GM23338 (cell line): ENCODE results near the gene HTT. TPM values are rescaled to one million over a fixed set of nuclear protein-coding genes. Genes with fewer than 3 reads are reported as not detected.

Experiments used
- ATAC-seq: fragments of 200-7000 bp; cut with Tn5 transposase; 3 replicates; pipeline ENCODE4 v1.9.1; 2020
- DNase-seq: peaks from one replicate; pipeline ENCODE4 v3.0.0-alpha.2; 2015; ENCODE audit warnings: low spot score
- H2AFZ ChIP-seq: fragments of 200-600 bp; sonication (generic); 2 replicates; pipeline ENCODE4 v1.8.0; 2016; ENCODE audit warnings: antibody characterized with exemption, mild to moderate bottlenecking, moderate library complexity
- H3F3A ChIP-seq: fragments of 200-600 bp; sonication (generic); replicated peaks from 2 replicates; pipeline ENCODE4 v1.8.0; 2017; ENCODE audit warnings: antibody characterized with exemption, mixed run types, low read depth
- H3K27ac ChIP-seq: fragments of 200-600 bp; sonication (generic); 2 replicates; pipeline ENCODE4 v1.6.1; 2016; ENCODE audit warnings: low read depth
- H3K27me3 ChIP-seq: fragments of 200-600 bp; sonication (generic); 2 replicates; pipeline ENCODE4 v1.8.0; 2016; ENCODE audit warnings: mild to moderate bottlenecking, mixed run types, moderate library complexity; ENCODE audit not compliant: insufficient read depth
- H3K36me3 ChIP-seq: fragments of 200-600 bp; sonication (generic); 2 replicates; pipeline ENCODE4 v1.8.0; 2016; ENCODE audit warnings: mild to moderate bottlenecking; ENCODE audit not compliant: insufficient read depth
- H3K4me1 ChIP-seq: fragments of 200-600 bp; sonication (generic); 2 replicates; pipeline ENCODE4 v1.8.0; 2016; ENCODE audit warnings: mild to moderate bottlenecking, moderate library complexity; ENCODE audit not compliant: insufficient read depth
- H3K4me2 ChIP-seq: fragments of 200-600 bp; sonication (generic); 2 replicates; pipeline ENCODE4 v1.7.1; 2017; ENCODE audit warnings: mixed run types
- H3K4me3 ChIP-seq: fragments of 200-600 bp; sonication (generic); 2 replicates; pipeline ENCODE4 v1.6.1; 2016; ENCODE audit warnings: mixed run types
- H3K79me2 ChIP-seq: fragments of 200-600 bp; sonication (generic); replicated peaks from 2 replicates; pipeline ENCODE4 v1.8.0; 2017; ENCODE audit warnings: mild to moderate bottlenecking; ENCODE audit not compliant: insufficient read depth
- H3K9me2 ChIP-seq: fragments of 200-600 bp; sonication (generic); 2 replicates; pipeline ENCODE4 v1.8.0; 2017; ENCODE audit not compliant: insufficient read depth
- H4K20me1 ChIP-seq: fragments of 200-600 bp; sonication (generic); replicated peaks from 2 replicates; pipeline ENCODE4 v1.8.0; 2017; ENCODE audit warnings: mild to moderate bottlenecking; ENCODE audit not compliant: insufficient read depth
- H3K27ac Mint-ChIP-seq: 2 replicates; pipeline ENCODE4 v1.8.0; 2020; ENCODE audit warnings: inconsistent platforms, mild to moderate bottlenecking, moderate library complexity, mixed read lengths
- H3K27me3 Mint-ChIP-seq: 3 replicates; pipeline ENCODE4 v1.8.0; 2022; ENCODE audit warnings: low read depth, mild to moderate bottlenecking, moderate library complexity, mixed read lengths, inconsistent platforms; ENCODE audit not compliant: insufficient read depth, poor library complexity
- H3K36me3 Mint-ChIP-seq: 3 replicates; pipeline ENCODE4 v1.8.0; 2021; ENCODE audit warnings: low read depth, mild to moderate bottlenecking, inconsistent platforms, moderate library complexity, mixed read lengths
- H3K4me1 Mint-ChIP-seq: 3 replicates; pipeline ENCODE4 v1.8.0; 2020; ENCODE audit warnings: mild to moderate bottlenecking, inconsistent platforms, mixed read lengths
- H3K4me3 Mint-ChIP-seq: 3 replicates; pipeline ENCODE4 v1.8.0; 2021; ENCODE audit warnings: moderate library complexity, mild to moderate bottlenecking, inconsistent platforms, mixed read lengths
- H3K9me3 Mint-ChIP-seq: 3 replicates; pipeline ENCODE4 v1.8.0; 2020; ENCODE audit warnings: moderate library complexity, mild to moderate bottlenecking, inconsistent platforms, mixed read lengths
- CREB1 ChIP-seq: fragments of 250-450 bp; sonication (Bioruptor Pico); IDR thresholded peaks from 2 replicates; pipeline ENCODE4 v1.5.0; 2020; ENCODE audit warnings: low read depth, mild to moderate bottlenecking, moderate library complexity
- CTCF ChIP-seq, 2 experiments: fragments of 200-600 bp in 1 of 2; sonication (generic) in 1 of 2; conservative IDR thresholded peaks; 2 replicates each; pipeline versions ENCODE4 v1.5.1 to v1.6.1; 2016 to 2017; ENCODE audit warnings: antibody characterized with exemption in 2 of 2, low read depth in 2 of 2, mild to moderate bottlenecking in 2 of 2, moderate library complexity in 1 of 2
- EZH2phosphoT487 ChIP-seq: fragments of 200-600 bp; sonication (generic); IDR thresholded peaks from one replicate; pipeline ENCODE4 v1.8.1; 2018; ENCODE audit warnings: antibody characterized with exemption; ENCODE audit not compliant: unreplicated experiment
- JUNB ChIP-seq: IDR thresholded peaks from one replicate; pipeline ENCODE4 v1.6.1; 2016; ENCODE audit warnings: antibody characterized with exemption; ENCODE audit not compliant: unreplicated experiment
- NANOG ChIP-seq: IDR thresholded peaks from 2 replicates; pipeline ENCODE4 v1.6.1; 2016; ENCODE audit warnings: antibody characterized with exemption, borderline replicate concordance
- POLR2AphosphoS5 ChIP-seq: IDR thresholded peaks from 2 replicates; pipeline ENCODE4 v1.6.1; 2016; ENCODE audit warnings: antibody characterized with exemption, low read depth
- STAT1 ChIP-seq: IDR thresholded peaks from one replicate; pipeline ENCODE4 v1.6.1; 2016; ENCODE audit warnings: antibody characterized with exemption; ENCODE audit not compliant: unreplicated experiment
- ZNF114 ChIP-seq: fragments of 250-450 bp; sonication (Bioruptor Pico); IDR thresholded peaks from 2 replicates; pipeline ENCODE4 v1.5.0; 2020; ENCODE audit warnings: mild to moderate bottlenecking, moderate library complexity
- ZNF331 ChIP-seq: fragments of 250-450 bp; sonication (Bioruptor Pico); IDR thresholded peaks from 2 replicates; pipeline ENCODE4 v1.5.0; 2020; ENCODE audit warnings: low read depth, mild to moderate bottlenecking, moderate library complexity
- ZNF462 ChIP-seq: fragments of 250-450 bp; sonication (Bioruptor Pico); IDR thresholded peaks from 2 replicates; pipeline ENCODE4 v1.5.0; 2020; ENCODE audit warnings: mild to moderate bottlenecking, moderate library complexity
- polyA plus RNA-seq: library from polyadenylated mRNA; unstranded; fragments of >200 nt; fragmentation: Nextera tagmentation; extraction: Ambion mirVana; gene quantifications from 2 replicates; pipeline ENCODE4 v1.2.1, GENCODE V29; 2016
- total RNA-seq: library from RNA; depleted of rRNA; stranded (reverse); fragments of >200 nt; shearing (Covaris generic); gene quantifications from 2 replicates; pipeline ENCODE4 v1.2.3, GENCODE V29; 2014
- TF ChIP-seq, protein P1 (sequence below): IDR thresholded peaks from 2 replicates; pipeline ENCODE4 v1.6.1; 2016; ENCODE audit warnings: antibody characterized with exemption

Gene HTT
- total and polyA plus RNA-seq, 2 experiments from 2014 or later: 26.6 to 67.7 TPM

- Histone ChIP-seq H3K4me1 (no peaks in the 10 kb centered on the region), H3K4me3 (no peak overlapping the region), H3K27me3 (no peaks in the 10 kb centered on the region), H3K27ac (no peak overlapping the region), H3K4me2 (no peak overlapping the region), H3K9me2 (no peaks in the 10 kb centered on the region), H2AFZ (no peak overlapping the region), H4K20me1 (peaks cover 11% of the 10 kb centered on the region; the same call in 1 of the 2 replicates), H3F3A (no peaks in the 10 kb centered on the region), H3K79me2 (no peaks in the 10 kb centered on the region), H3K36me3 (peaks cover 24% of the 10 kb centered on the region)
- peaks cover 78% of the 10 kb centered on the region for H3K36me3 Mint-ChIP-seq
- DNase-seq: no peak
- H3K27me3 Mint-ChIP-seq: peaks cover 5% of the 10 kb centered on the region
- H3K9me3 Mint-ChIP-seq: no peaks in the 10 kb centered on the region
- H3K4me1 Mint-ChIP-seq: no peaks in the 10 kb centered on the region
- ATAC-seq: no peak
- no peak overlapping the region for H3K4me3 Mint-ChIP-seq
- H3K27ac Mint-ChIP-seq: no peak overlapping the region
- TF ChIP-seq, protein P1, sequence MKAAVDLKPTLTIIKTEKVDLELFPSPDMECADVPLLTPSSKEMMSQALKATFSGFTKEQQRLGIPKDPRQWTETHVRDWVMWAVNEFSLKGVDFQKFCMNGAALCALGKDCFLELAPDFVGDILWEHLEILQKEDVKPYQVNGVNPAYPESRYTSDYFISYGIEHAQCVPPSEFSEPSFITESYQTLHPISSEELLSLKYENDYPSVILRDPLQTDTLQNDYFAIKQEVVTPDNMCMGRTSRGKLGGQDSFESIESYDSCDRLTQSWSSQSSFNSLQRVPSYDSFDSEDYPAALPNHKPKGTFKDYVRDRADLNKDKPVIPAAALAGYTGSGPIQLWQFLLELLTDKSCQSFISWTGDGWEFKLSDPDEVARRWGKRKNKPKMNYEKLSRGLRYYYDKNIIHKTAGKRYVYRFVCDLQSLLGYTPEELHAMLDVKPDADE: no peak
- TF ChIP-seq JUNB (no peak), EZH2phosphoT487 (no peak), CREB1 (CRISPR knock-in tag) (no peak), CTCF (conservative IDR thresholded peaks at IDR 0.05; ENCODE audit: low read depth in 2 of 2) (no peak), STAT1 (no peak), ZNF114 (no peak), NANOG (no peak), POLR2AphosphoS5 (no peak), ZNF462 (CRISPR knock-in tag) (no peak), ZNF331 (no peak)
Measured at GRCh38 chr4:3186609-3187008, 112.1 kb downstream of the HTT start.
